Osteoblast (primary cell): ENCODE data around the gene MTFP1. TPM values are rescaled to one million over a fixed set of nuclear protein-coding genes. Genes with fewer than 3 reads are reported as not detected.

Source experiments
- DNase-seq: peaks from one replicate; pipeline ENCODE4 v3.0.0; 2011; ENCODE audit warnings: low spot score, mixed read lengths; ENCODE audit not compliant: insufficient read length; ENCODE audit errors: missing footprints
- H2AFZ ChIP-seq: 2 replicates; pipeline ENCODE4 v1.6.0; 2011; ENCODE audit warnings: mild to moderate bottlenecking, low read length
- H3K27ac ChIP-seq: 2 replicates; pipeline ENCODE4 v1.5.1; 2011; ENCODE audit warnings: mild to moderate bottlenecking, low read depth, low read length, moderate library complexity
- H3K27me3 ChIP-seq: 2 replicates; pipeline ENCODE4 v1.6.0; 2012; ENCODE audit warnings: mild to moderate bottlenecking, control low read depth, inconsistent platforms, low read length, moderate library complexity; ENCODE audit not compliant: insufficient read depth
- H3K36me3 ChIP-seq: 2 replicates; pipeline ENCODE4 v1.5.1; 2011; ENCODE audit warnings: mild to moderate bottlenecking, low read length, control low read depth, moderate library complexity; ENCODE audit not compliant: insufficient read depth
- H3K4me1 ChIP-seq: 2 replicates; pipeline ENCODE4 v1.5.1; 2011; ENCODE audit warnings: mild to moderate bottlenecking, low read length, control low read depth, moderate library complexity; ENCODE audit not compliant: insufficient read depth
- H3K4me2 ChIP-seq: 2 replicates; pipeline ENCODE4 v1.6.0; 2011; ENCODE audit warnings: mild to moderate bottlenecking, low read length; ENCODE audit not compliant: insufficient read depth
- H3K4me3 ChIP-seq: fragments of 200-600 bp; sonication (generic); 3 replicates; pipeline ENCODE4 v1.5.1; 2012; ENCODE audit warnings: mild to moderate bottlenecking, low read length, inconsistent platforms; ENCODE audit not compliant: insufficient read depth
- H3K79me2 ChIP-seq: 2 replicates; pipeline ENCODE4 v1.6.0; 2012; ENCODE audit warnings: mild to moderate bottlenecking, low read length, control low read depth, inconsistent platforms; ENCODE audit not compliant: insufficient read depth
- H3K9me3 ChIP-seq: 2 replicates; pipeline ENCODE4 v1.5.1; 2011; ENCODE audit warnings: low read depth, low read length, control low read depth
- H4K20me1 ChIP-seq: 2 replicates; pipeline ENCODE4 v1.6.0; 2012; ENCODE audit warnings: mild to moderate bottlenecking, low read length, control low read depth; ENCODE audit not compliant: insufficient read depth
- CTCF ChIP-seq: IDR thresholded peaks from 2 replicates; pipeline ENCODE4 v1.5.1; 2011; ENCODE audit warnings: mild to moderate bottlenecking, low read depth, low read length, moderate library complexity; ENCODE audit errors: extremely low read depth
- total RNA-seq: library from RNA; depleted of rRNA; stranded (reverse); fragments of >200 nt; gene quantifications from 2 replicates; pipeline ENCODE4 v1.2.3, GENCODE V29; 2012

MTFP1 gene
- total RNA-seq, 1 donor, result 6.9 TPM

- Histone ChIP-seq H3K36me3 (peaks cover 40% of the 10 kb centered on the region), H3K27ac (peak overlapping the region; percentile 97), H3K9me3 (no peaks in the 10 kb centered on the region), H3K79me2 (peaks cover 5% of the 10 kb centered on the region), H2AFZ (no peak overlapping the region), H4K20me1 (no peaks in the 10 kb centered on the region), H3K4me2 (peak overlapping the region; percentile 93), H3K27me3 (no peaks in the 10 kb centered on the region), H3K4me3 (peak overlapping the region; percentile 73), H3K4me1 (peaks cover 69% of the 10 kb centered on the region)
- DNase-seq, result no peak
- TF ChIP-seq CTCF, result no peak
Measured at GRCh38 chr22:30421695-30422480, 3.7 kb upstream of the MTFP1 start.

GRCh38 chr22:30422481-30423300, 2.9 kb upstream of the MTFP1 start:
- peak; percentile 95 for DNase-seq
- H3K4me3 ChIP-seq, result peak overlapping the region; percentile 73
- H3K27me3 ChIP-seq, result no peaks in the 10 kb centered on the region
- H3K4me1 ChIP-seq, result peaks cover 69% of the 10 kb centered on the region
- TF ChIP-seq CTCF, result no peak
- peak overlapping the region; percentile 47 for H2AFZ ChIP-seq
- H3K79me2 ChIP-seq, result peaks cover 3% of the 10 kb centered on the region
- H3K36me3 ChIP-seq, result peaks cover 32% of the 10 kb centered on the region
- no peaks in the 10 kb centered on the region for H3K9me3 ChIP-seq
- H3K27ac ChIP-seq, result peak overlapping the region; percentile 97
- peak overlapping the region; percentile 93 for H3K4me2 ChIP-seq
- H4K20me1 ChIP-seq, result no peaks in the 10 kb centered on the region

GRCh38 chr22:30423301-30423958, 2.1 kb upstream of the MTFP1 start:
- H3K9me3 ChIP-seq, result no peaks in the 10 kb centered on the region
- H3K27me3 ChIP-seq, result no peaks in the 10 kb centered on the region
- DNase-seq, result no peak
- no peak for TF ChIP-seq CTCF
- H3K36me3 ChIP-seq, result peaks cover 24% of the 10 kb centered on the region
- peaks cover 69% of the 10 kb centered on the region for H3K4me1 ChIP-seq
- H4K20me1 ChIP-seq, result no peaks in the 10 kb centered on the region
- peak overlapping the region; percentile 97 for H3K27ac ChIP-seq
- H3K4me2 ChIP-seq, result peak overlapping the region; percentile 93
- peak overlapping the region; percentile 78 for H2AFZ ChIP-seq
- peaks cover 3% of the 10 kb centered on the region for H3K79me2 ChIP-seq
- peak overlapping the region; percentile 73 for H3K4me3 ChIP-seq
